Panc1 (cell line): ENCODE measurements around the gene CCM2. TPM values are rescaled to one million over a fixed set of nuclear protein-coding genes. Genes with fewer than 3 reads are reported as not detected.

ENCODE experiments used
- ATAC-seq: fragments of 200-7000 bp; cut with Tn5 transposase; 2 replicates; pipeline ENCODE4 v1.9.1; 2020; ENCODE audit warnings: mild to moderate bottlenecking, moderate library complexity
- BruUV-seq: library from RNA; stranded (reverse); fragments of 400-500 nt; replicated peaks from 2 replicates; lab custom pipeline; 2021; lab: Mats Ljungman, UMichigan
- CTCF ChIA-PET: fragments of 300-600 bp; sonication (Branson Sonifier 250); formaldehyde crosslinking; loops from one replicate; lab custom pipeline; 2022; ENCODE audit warnings: antibody characterized with exemption; lab: Charles Lee
- POLR2A ChIA-PET: fragments of 300-600 bp; sonication (Branson Sonifier 250); formaldehyde crosslinking; loops from one replicate; lab custom pipeline; 2022; ENCODE audit warnings: antibody characterized with exemption; lab: Charles Lee
- DNase-seq: peaks from one replicate; pipeline ENCODE4 v3.0.0-alpha.2; 2010; ENCODE audit warnings: low read depth, low spot score
- H3K27ac ChIP-seq: 2 replicates; pipeline ENCODE4 v1.5.1; 2011; ENCODE audit warnings: mild to moderate bottlenecking, low read length, inconsistent platforms
- H3K27me3 ChIP-seq: fragments of 200-500 bp; sonication (Bioruptor generic); 2 replicates; pipeline ENCODE4 v1.6.0; 2014; ENCODE audit warnings: low read length, inconsistent platforms; ENCODE audit not compliant: control insufficient read depth, insufficient read depth
- H3K36me3 ChIP-seq: fragments of 200-500 bp; sonication (Bioruptor generic); 2 replicates; pipeline ENCODE4 v1.5.1; 2014; ENCODE audit warnings: inconsistent platforms, mild to moderate bottlenecking, low read length, moderate library complexity; ENCODE audit not compliant: control insufficient read depth, insufficient read depth
- H3K4me1 ChIP-seq: 2 replicates; pipeline ENCODE4 v1.5.1; 2011; ENCODE audit warnings: inconsistent platforms, mild to moderate bottlenecking, low read length, moderate library complexity; ENCODE audit not compliant: control insufficient read depth, insufficient read depth
- H3K4me3 ChIP-seq, 2 experiments: 2 replicates each; pipeline ENCODE4 v1.5.1; 2011 to 2012; ENCODE audit warnings: low read depth in 2 of 2, low read length in 2 of 2, mild to moderate bottlenecking in 2 of 2, inconsistent platforms in 1 of 2, moderate library complexity in 1 of 2
- H3K9me3 ChIP-seq: fragments of 200-500 bp; sonication (Bioruptor generic); 2 replicates; pipeline ENCODE4 v1.5.1; 2014; ENCODE audit warnings: low read depth, mild to moderate bottlenecking, inconsistent platforms, low read length, moderate library complexity; ENCODE audit not compliant: control insufficient read depth, insufficient read depth
- CTCF ChIP-seq: fragments of 450-650 bp; IDR thresholded peaks from 2 replicates; pipeline ENCODE4 v1.5.1; 2017; ENCODE audit warnings: mild to moderate bottlenecking
- REST ChIP-seq, 2 experiments: IDR thresholded peaks; 2 replicates each; pipeline ENCODE4 v1.6.1; 2011 to 2012; ENCODE audit warnings: low read depth in 2 of 2, control low read depth in 1 of 2, low read length in 1 of 2, mild to moderate bottlenecking in 1 of 2, moderate library complexity in 1 of 2; ENCODE audit not compliant: insufficient read depth in 1 of 2
- TCF7L2 ChIP-seq: IDR thresholded peaks from 2 replicates; pipeline ENCODE4 v1.6.1; 2011; ENCODE audit warnings: mild to moderate bottlenecking, low read depth, low read length, inconsistent platforms
- in situ Hi-C: cut with HindIII; loops from 2 replicates; pipeline ENCODE4 v1.10.0; 2016; ENCODE audit warnings: low sequenced_read_pairs, low pct_unique_long_range_greater_than_20kb
- intact Hi-C: fragments of 100-400 bp; cut with micrococcal nuclease; formaldehyde crosslinking; loops from one replicate; pipeline ENCODE4 v1.10.0; 2022; ENCODE audit not compliant: unreplicated experiment
- total RNA-seq: library from RNA; stranded (reverse); gene quantifications from one replicate; pipeline ENCODE4 v1.2.1, GENCODE V29; 2021; ENCODE audit not compliant: unreplicated experiment

Gene CCM2
- total RNA-seq, 1 experiment from 2014 or later, result 97.1 TPM

DNA sequence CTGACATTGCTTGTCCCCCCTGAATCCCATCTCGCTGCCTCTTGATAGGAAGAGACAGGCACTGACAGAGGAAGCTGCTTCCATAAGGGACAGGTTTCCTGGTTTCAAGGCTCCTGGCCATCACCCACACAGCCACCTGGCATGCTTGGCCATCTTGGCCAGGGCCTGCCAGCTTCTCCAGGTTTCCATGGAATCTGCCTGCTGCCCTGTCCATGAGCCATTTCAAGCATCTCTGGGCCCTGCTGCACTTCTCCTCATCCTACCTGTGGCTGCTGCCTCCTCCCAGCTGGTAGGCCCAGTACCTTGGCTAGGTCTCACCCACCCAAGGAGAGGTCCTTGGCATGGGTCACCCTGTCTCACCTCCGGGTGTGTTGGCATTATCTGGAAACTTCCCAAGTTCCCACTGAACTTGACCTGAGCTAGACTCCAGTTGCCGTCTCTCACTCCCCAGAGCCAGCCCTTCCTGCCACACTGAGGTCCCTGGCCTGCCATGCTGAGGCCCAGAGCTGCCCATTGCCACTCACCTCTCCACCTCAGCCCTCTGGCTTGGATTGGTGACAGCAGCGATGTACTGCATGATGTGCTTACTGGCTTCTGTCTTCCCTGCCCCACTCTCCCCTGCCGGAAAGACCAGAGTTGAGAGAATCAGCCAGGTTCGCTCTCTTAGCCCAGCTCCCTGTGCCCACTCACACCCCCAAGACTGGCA lies 23.8 kb upstream of the CCM2 start:
- CTCF ChIA-PET, result no interaction called here
- BruUV-seq, result no TSS peak
- H3K27me3 ChIP-seq, result no peaks in the 10 kb centered on the region
- intact Hi-C loops, result no loop called here
- H3K9me3 ChIP-seq, result no peaks in the 10 kb centered on the region
- TF ChIP-seq CTCF, result no peak
- H3K4me3 ChIP-seq, result no peak overlapping the region
- in situ Hi-C loops, result no loop called here
- ATAC-seq (no peak), DNase-seq (no peak)
- no peaks in the 10 kb centered on the region for H3K36me3 ChIP-seq
- POLR2A ChIA-PET, result no interaction called here
- H3K4me1 ChIP-seq, result peaks cover 8% of the 10 kb centered on the region
- no peak overlapping the region for H3K27ac ChIP-seq

- Histone ChIP-seq H3K4me3 (no peak overlapping the region), H3K36me3 (no peaks in the 10 kb centered on the region), H3K9me3 (no peaks in the 10 kb centered on the region), H3K27ac (no peak overlapping the region), H3K27me3 (no peaks in the 10 kb centered on the region), H3K4me1 (peaks cover 8% of the 10 kb centered on the region)
- intact Hi-C loops (no loop called here), in situ Hi-C loops (no loop called here)
- TF ChIP-seq REST (IDR thresholded peaks at IDR 0.05; ENCODE audit: insufficient read depth in 1 of 2, low read depth in 2 of 2, low read length in 1 of 2), result no peak
- ChIA-PET POLR2A (no interaction called here), CTCF (no interaction called here)
- DNase-seq (no peak), ATAC-seq (no peak)
- BruUV-seq, result no TSS peak
Measured at GRCh38 chr7:44976746-44977196, 23.2 kb upstream of the CCM2 start.

DNA sequence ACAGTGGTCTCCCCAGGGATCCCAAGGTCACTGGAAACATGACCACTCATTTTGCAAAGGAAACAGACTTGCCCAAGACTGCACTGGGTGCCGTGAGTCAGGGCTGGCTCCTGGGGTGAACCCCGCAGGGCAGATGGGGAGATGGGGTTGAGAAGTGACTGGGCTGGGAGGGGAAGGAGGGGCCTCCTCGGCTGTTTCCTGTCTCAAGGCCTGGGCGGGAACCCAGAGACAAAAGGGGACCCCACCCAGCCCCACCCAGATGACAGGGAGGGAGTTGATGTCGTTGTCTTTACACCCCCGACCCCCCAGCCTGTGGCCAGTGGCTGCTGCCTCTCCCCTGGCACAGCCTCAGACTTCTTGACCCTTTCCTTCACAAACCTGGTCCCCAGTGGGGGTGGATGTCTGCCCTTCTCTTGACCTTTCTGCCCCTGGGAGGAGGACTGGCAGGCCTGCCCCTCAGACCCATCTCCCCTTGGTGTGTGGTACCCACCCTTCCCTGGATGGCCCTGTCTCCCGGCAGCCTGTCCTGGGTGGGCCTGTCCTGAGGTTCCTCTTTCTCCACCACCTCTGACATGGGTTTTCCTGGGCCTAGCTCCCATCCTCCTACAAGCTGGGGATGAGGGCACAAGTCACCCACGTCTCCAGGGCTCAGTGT lies 22.6 kb upstream of the CCM2 start:
- no peak for ATAC-seq
- no peak overlapping the region for H3K27ac ChIP-seq
- CTCF ChIA-PET, result no interaction called here
- in situ Hi-C loops (no loop called here), intact Hi-C loops (no loop called here)
- TF ChIP-seq REST (IDR thresholded peaks at IDR 0.05; ENCODE audit: insufficient read depth in 1 of 2, low read depth in 2 of 2, low read length in 1 of 2) (no peak), TCF7L2 (no peak)
- BruUV-seq, result no TSS peak
- no peak overlapping the region for H3K4me3 ChIP-seq
- no peaks in the 10 kb centered on the region for H3K9me3 ChIP-seq
- POLR2A ChIA-PET, result interaction anchor here (0.7 kb wide), 1 partner anchor 45 kb away, joined by 3 read pairs; no protein-coding TSS in a partner anchor
- no peaks in the 10 kb centered on the region for H3K27me3 ChIP-seq
- no peaks in the 10 kb centered on the region for H3K36me3 ChIP-seq
- H3K4me1 ChIP-seq, result peaks cover 8% of the 10 kb centered on the region
- DNase-seq, result no peak
